ENCODE data around the gene RXRA. TPM values are rescaled to one million over a fixed set of nuclear protein-coding genes. Genes with fewer than 3 reads are reported as not detected.

Gene RXRA
- total and polyA plus RNA-seq, 2 of the 13 experiments (the other 11 are each of a cell fraction or from before 2014, with no cell fraction given): 18.9 to 29.2 TPM

- no peak for TF ChIP-seq ZBTB34 (CRISPR knock-in tag; IDR thresholded peaks at IDR 0.05)
- TF ChIP-seq NCOR1 (IDR thresholded peaks at IDR 0.05; ENCODE audit: borderline replicate concordance, low read length): peak; percentile 65; the same call in 1 of the 2 replicates
- 0 out of 2 replicates have a peak, but pooled peaks have one; percentile 30 for TF ChIP-seq ZNF547 (CRISPR knock-in tag; IDR thresholded peaks at IDR 0.05)
- TF ChIP-seq IKZF1 (IDR thresholded peaks at IDR 0.05): no peak
- TF ChIP-seq ZFP82 (CRISPR knock-in tag; IDR thresholded peaks at IDR 0.05; ENCODE audit: borderline replicate concordance): no peak
- no peak for TF ChIP-seq HINFP (CRISPR knock-in tag; IDR thresholded peaks at IDR 0.05; ENCODE audit: low read depth)
- TF ChIP-seq TRAFD1 (CRISPR knock-in tag; IDR thresholded peaks at IDR 0.05; ENCODE audit: borderline replicate concordance): no peak
- TF ChIP-seq ZNF75D (CRISPR knock-in tag; IDR thresholded peaks at IDR 0.05; ENCODE audit: borderline replicate concordance): no peak
- peak; percentile 40; the same call in 1 of the 2 replicates for TF ChIP-seq JUN (CRISPR knock-in tag; IDR thresholded peaks at IDR 0.05)
- 0 out of 2 replicates have a peak, but pooled peaks have one; percentile 45 for TF ChIP-seq ZNF230 (CRISPR knock-in tag; IDR thresholded peaks at IDR 0.05)
- no peak for TF ChIP-seq CERS6 (CRISPR knock-in tag; IDR thresholded peaks at IDR 0.05)
- TF ChIP-seq ZNF83 (CRISPR knock-in tag; IDR thresholded peaks at IDR 0.05; ENCODE audit: borderline replicate concordance): no peak
- TF ChIP-seq ZNF597 (CRISPR knock-in tag; IDR thresholded peaks at IDR 0.05): no peak
- TF ChIP-seq ZNF768 (CRISPR knock-in tag; IDR thresholded peaks at IDR 0.05): no peak
- no peak for TF ChIP-seq TFE3 (CRISPR knock-in tag; IDR thresholded peaks at IDR 0.05)
- no peak for TF ChIP-seq KLF9 (CRISPR knock-in tag; IDR thresholded peaks at IDR 0.05; ENCODE audit: low read depth)
Observed at GRCh38 chr9:134369416-134370212, 43.4 kb downstream of the RXRA start (continued).
